ENCODE data around the gene FILIP1.

DNA sequence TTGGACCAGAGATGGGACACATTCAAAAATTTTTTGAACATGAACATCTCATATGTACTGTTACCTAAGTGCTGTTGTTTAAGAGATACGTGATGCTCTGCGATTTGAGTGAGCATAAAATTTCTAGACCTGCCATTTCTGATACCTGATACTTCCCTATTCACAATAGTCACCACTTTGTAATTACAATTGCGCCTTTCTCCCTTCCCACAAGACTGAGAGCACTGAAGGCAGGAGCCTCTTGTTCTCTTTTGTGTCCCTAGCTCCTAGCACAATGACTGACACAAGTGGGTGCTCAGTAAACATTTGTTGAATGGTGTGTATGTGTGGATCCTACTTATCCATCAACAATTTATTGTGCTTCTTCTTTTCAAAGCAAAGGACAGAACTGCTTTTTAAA is 116.2 kb downstream of the FILIP1 start:
- TF ChIP-seq, protein P1, sequence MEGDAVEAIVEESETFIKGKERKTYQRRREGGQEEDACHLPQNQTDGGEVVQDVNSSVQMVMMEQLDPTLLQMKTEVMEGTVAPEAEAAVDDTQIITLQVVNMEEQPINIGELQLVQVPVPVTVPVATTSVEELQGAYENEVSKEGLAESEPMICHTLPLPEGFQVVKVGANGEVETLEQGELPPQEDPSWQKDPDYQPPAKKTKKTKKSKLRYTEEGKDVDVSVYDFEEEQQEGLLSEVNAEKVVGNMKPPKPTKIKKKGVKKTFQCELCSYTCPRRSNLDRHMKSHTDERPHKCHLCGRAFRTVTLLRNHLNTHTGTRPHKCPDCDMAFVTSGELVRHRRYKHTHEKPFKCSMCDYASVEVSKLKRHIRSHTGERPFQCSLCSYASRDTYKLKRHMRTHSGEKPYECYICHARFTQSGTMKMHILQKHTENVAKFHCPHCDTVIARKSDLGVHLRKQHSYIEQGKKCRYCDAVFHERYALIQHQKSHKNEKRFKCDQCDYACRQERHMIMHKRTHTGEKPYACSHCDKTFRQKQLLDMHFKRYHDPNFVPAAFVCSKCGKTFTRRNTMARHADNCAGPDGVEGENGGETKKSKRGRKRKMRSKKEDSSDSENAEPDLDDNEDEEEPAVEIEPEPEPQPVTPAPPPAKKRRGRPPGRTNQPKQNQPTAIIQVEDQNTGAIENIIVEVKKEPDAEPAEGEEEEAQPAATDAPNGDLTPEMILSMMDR (conservative IDR thresholded peaks at IDR 0.05 in 1 of 2, IDR thresholded peaks at IDR 0.05 in 1 of 2; ENCODE audit: low read depth in 1 of 2, low read length in 2 of 2) = no peak
- no peak for TF ChIP-seq EZH2 (IDR thresholded peaks at IDR 0.05; ENCODE audit: low read length, missing control alignments)

Measured in fibroblast of lung (primary cell).